ENCODE data around the gene TEX10. TPM values are rescaled to one million over a fixed set of nuclear protein-coding genes. Genes with fewer than 3 reads are reported as not detected.

TEX10 gene
- total RNA-seq, 1 donor from 2014 or later, result 43.5 TPM

- H3K36me3 Mint-ChIP-seq (ENCODE audit: low read depth, unreplicated experiment), result peaks cover 74% of the 10 kb centered on the region
- TF ChIP-seq, protein P1, sequence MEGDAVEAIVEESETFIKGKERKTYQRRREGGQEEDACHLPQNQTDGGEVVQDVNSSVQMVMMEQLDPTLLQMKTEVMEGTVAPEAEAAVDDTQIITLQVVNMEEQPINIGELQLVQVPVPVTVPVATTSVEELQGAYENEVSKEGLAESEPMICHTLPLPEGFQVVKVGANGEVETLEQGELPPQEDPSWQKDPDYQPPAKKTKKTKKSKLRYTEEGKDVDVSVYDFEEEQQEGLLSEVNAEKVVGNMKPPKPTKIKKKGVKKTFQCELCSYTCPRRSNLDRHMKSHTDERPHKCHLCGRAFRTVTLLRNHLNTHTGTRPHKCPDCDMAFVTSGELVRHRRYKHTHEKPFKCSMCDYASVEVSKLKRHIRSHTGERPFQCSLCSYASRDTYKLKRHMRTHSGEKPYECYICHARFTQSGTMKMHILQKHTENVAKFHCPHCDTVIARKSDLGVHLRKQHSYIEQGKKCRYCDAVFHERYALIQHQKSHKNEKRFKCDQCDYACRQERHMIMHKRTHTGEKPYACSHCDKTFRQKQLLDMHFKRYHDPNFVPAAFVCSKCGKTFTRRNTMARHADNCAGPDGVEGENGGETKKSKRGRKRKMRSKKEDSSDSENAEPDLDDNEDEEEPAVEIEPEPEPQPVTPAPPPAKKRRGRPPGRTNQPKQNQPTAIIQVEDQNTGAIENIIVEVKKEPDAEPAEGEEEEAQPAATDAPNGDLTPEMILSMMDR (IDR thresholded peaks at IDR 0.05; ENCODE audit: unreplicated experiment), result no peak
- no peak overlapping the region for H3K4me3 Mint-ChIP-seq (ENCODE audit: unreplicated experiment)
- H3K4me1 Mint-ChIP-seq (ENCODE audit: unreplicated experiment), result peaks cover 2% of the 10 kb centered on the region
- no peak for DNase-seq (ENCODE audit: low spot score)
- no peak overlapping the region for H3K27ac Mint-ChIP-seq (ENCODE audit: unreplicated experiment)
- H3K9me3 Mint-ChIP-seq (ENCODE audit: unreplicated experiment), result no peaks in the 10 kb centered on the region
- H3K27me3 Mint-ChIP-seq (ENCODE audit: unreplicated experiment), result peaks cover 8% of the 10 kb centered on the region
These were observed 58.4 kb downstream of the TEX10 start for GRCh38 chr9:100294341-100294740.

GRCh38 chr9:100292414-100292813, 60.3 kb downstream of the TEX10 start:
- TF ChIP-seq, protein P1 (IDR thresholded peaks at IDR 0.05; ENCODE audit: unreplicated experiment), result no peak
- no peak for DNase-seq (ENCODE audit: low spot score)
- no peak overlapping the region for H3K4me3 Mint-ChIP-seq (ENCODE audit: unreplicated experiment)
- peaks cover 2% of the 10 kb centered on the region for H3K4me1 Mint-ChIP-seq (ENCODE audit: unreplicated experiment)
- no peak overlapping the region for H3K27ac Mint-ChIP-seq (ENCODE audit: unreplicated experiment)
- H3K9me3 Mint-ChIP-seq (ENCODE audit: unreplicated experiment), result no peaks in the 10 kb centered on the region
- peaks cover 8% of the 10 kb centered on the region for H3K27me3 Mint-ChIP-seq (ENCODE audit: unreplicated experiment)
- H3K36me3 Mint-ChIP-seq (ENCODE audit: low read depth, unreplicated experiment), result peaks cover 78% of the 10 kb centered on the region

DNA sequence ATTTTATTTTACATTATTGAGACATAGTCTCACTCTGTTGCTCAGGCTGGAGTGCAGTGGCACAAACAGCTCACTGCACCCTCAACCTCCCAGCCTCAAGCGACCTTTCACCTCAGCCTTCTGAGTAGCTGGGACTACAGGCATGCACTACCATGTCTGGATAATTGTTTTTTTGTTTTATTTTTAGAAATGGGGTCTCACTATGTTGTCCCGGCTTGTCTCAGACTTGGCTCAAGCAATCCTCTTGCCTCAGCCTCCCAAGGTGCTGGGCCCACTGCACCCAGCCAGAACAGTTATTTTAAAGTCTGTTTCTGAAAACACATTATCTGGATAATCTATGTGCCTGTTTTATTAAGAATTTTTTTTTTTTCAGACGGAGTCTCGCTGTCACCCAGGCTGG, 62.0 kb downstream of the TEX10 start:
- Mint-ChIP-seq H3K4me3 (ENCODE audit: unreplicated experiment) (no peak overlapping the region), H3K9me3 (ENCODE audit: unreplicated experiment) (no peaks in the 10 kb centered on the region), H3K27me3 (ENCODE audit: unreplicated experiment) (peaks cover 4% of the 10 kb centered on the region), H3K4me1 (ENCODE audit: unreplicated experiment) (peaks cover 2% of the 10 kb centered on the region), H3K27ac (ENCODE audit: unreplicated experiment) (no peak overlapping the region), H3K36me3 (ENCODE audit: low read depth, unreplicated experiment) (peaks cover 77% of the 10 kb centered on the region)
- TF ChIP-seq, protein P1 (IDR thresholded peaks at IDR 0.05; ENCODE audit: unreplicated experiment), result no peak
- DNase-seq (ENCODE audit: low spot score), result no peak

GRCh38 chr9:100287186-100287585, 65.6 kb downstream of the TEX10 start:
- no peaks in the 10 kb centered on the region for H3K27me3 Mint-ChIP-seq (ENCODE audit: unreplicated experiment)
- no peak for DNase-seq (ENCODE audit: low spot score)
- H3K9me3 Mint-ChIP-seq (ENCODE audit: unreplicated experiment), result no peaks in the 10 kb centered on the region
- peaks cover 50% of the 10 kb centered on the region for H3K36me3 Mint-ChIP-seq (ENCODE audit: low read depth, unreplicated experiment)
- no peak overlapping the region for H3K4me3 Mint-ChIP-seq (ENCODE audit: unreplicated experiment)
- no peaks in the 10 kb centered on the region for H3K4me1 Mint-ChIP-seq (ENCODE audit: unreplicated experiment)
- TF ChIP-seq, protein P1 (IDR thresholded peaks at IDR 0.05; ENCODE audit: unreplicated experiment), result no peak
- H3K27ac Mint-ChIP-seq (ENCODE audit: unreplicated experiment), result no peak overlapping the region

DNA sequence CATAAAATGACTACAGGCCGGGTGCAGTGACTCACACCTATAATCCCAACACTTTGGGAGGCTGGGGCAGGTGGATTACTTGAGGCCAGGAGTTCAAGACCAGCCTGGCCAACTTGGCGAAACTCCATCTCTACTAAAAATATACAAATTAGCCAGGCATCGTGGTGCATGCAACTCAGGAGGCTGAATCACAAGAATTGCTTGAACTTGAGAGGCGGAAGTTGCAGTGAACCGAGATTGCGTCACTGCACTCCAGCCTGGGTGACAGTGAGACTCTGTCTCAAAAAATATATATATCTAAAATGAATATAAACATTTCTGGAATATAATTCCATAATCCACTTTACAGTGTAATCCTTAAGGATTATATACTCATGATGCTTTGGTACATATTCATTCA, 66.5 kb downstream of the TEX10 start:
- Mint-ChIP-seq H3K4me1 (ENCODE audit: unreplicated experiment) (no peaks in the 10 kb centered on the region), H3K27ac (ENCODE audit: unreplicated experiment) (no peak overlapping the region), H3K36me3 (ENCODE audit: low read depth, unreplicated experiment) (peaks cover 40% of the 10 kb centered on the region), H3K27me3 (ENCODE audit: unreplicated experiment) (no peaks in the 10 kb centered on the region), H3K9me3 (ENCODE audit: unreplicated experiment) (no peaks in the 10 kb centered on the region), H3K4me3 (ENCODE audit: unreplicated experiment) (no peak overlapping the region)
- TF ChIP-seq, protein P1 (IDR thresholded peaks at IDR 0.05; ENCODE audit: unreplicated experiment), result no peak
- DNase-seq (ENCODE audit: low spot score), result no peak

Data from endothelial cell (in vitro differentiated cells).